Stimulated activated CD8-positive, alpha-beta memory T cell treated with anti-CD3 and anti-CD28 coated beads, Interleukin-4, amount 100 ng/mL, for 4 hours (primary cell): ENCODE results near the gene MAMDC4.
"Not testable (repeated sequence)": the region's sequence is repeated elsewhere in the genome, so short reads cannot be mapped to it uniquely, and the experiment has no call there.

Source experiments
- DNase-seq, 2 donors: peaks; one replicate each; pipeline ENCODE4 v3.0.0-alpha.2; 2020; ENCODE audit warnings: low read depth in 2 of 2, low spot score in 1 of 2

MAMDC4 gene

GRCh38 chr9:136860529-136860928, 8.4 kb downstream of the MAMDC4 start:
- no peak for DNase-seq

GRCh38 chr9:136860933-136861873, 9.1 kb downstream of the MAMDC4 start:
- DNase-seq = no peak

GRCh38 chr9:136861874-136862457, 9.8 kb downstream of the MAMDC4 start:
- no peak for DNase-seq

- no peak for DNase-seq
Observed at GRCh38 chr9:136862849-136863622, 10.9 kb downstream of the MAMDC4 start.

GRCh38 chr9:136863623-136864273, 11.6 kb downstream of the MAMDC4 start:
- no peak for DNase-seq

GRCh38 chr9:136865041-136865767, 13.1 kb downstream of the MAMDC4 start:
- DNase-seq = no peak

- DNase-seq = no peak
Observed at GRCh38 chr9:136865768-136866103, 13.6 kb downstream of the MAMDC4 start.

- not testable (repeated sequence) for DNase-seq
Observed at GRCh38 chr9:136866898-136867421, 14.8 kb downstream of the MAMDC4 start.

- DNase-seq = no peak
Observed at GRCh38 chr9:136867480-136867879, 15.3 kb downstream of the MAMDC4 start.

GRCh38 chr9:136867917-136868316, 15.8 kb downstream of the MAMDC4 start:
- DNase-seq = no peak

- DNase-seq = no peak
Observed at GRCh38 chr9:136868644-136869043, 16.5 kb downstream of the MAMDC4 start.

GRCh38 chr9:136869611-136870010, 17.5 kb downstream of the MAMDC4 start:
- DNase-seq = not testable (repeated sequence)

- no peak for DNase-seq
Observed at GRCh38 chr9:136875155-136875554, 23.0 kb downstream of the MAMDC4 start.

GRCh38 chr9:136876476-136876875, 24.3 kb downstream of the MAMDC4 start:
- no peak for DNase-seq

GRCh38 chr9:136880651-136881050, 28.5 kb downstream of the MAMDC4 start:
- DNase-seq = no peak

- DNase-seq = peak in 1 of 2 donors; percentile 23
Observed at GRCh38 chr9:136881691-136882108, 29.6 kb downstream of the MAMDC4 start.

GRCh38 chr9:136882109-136882946, 30.2 kb downstream of the MAMDC4 start:
- DNase-seq = peak; percentile 83 to 92

- not testable (repeated sequence) for DNase-seq
Observed at GRCh38 chr9:136882947-136883283, 30.8 kb downstream of the MAMDC4 start.

GRCh38 chr9:136883670-136884069, 31.5 kb downstream of the MAMDC4 start:
- not testable (repeated sequence) for DNase-seq
